Measurements from ENCODE around the gene BCL2A1.
A peak's percentile ranks its signal among the peaks of the same experiment; 100 is the strongest.

BCL2A1 gene

GRCh38 chr15:79988448-79989117 is 17.6 kb upstream of the BCL2A1 start:
- DNase-seq (ENCODE audit: low read depth) = no peak
- H3K4me3 ChIP-seq (ENCODE audit: low read length) = no peak overlapping the region
- TF ChIP-seq CTCF (conservative IDR thresholded peaks at IDR 0.05; ENCODE audit: low read length) = no peak

- H3K4me3 ChIP-seq (ENCODE audit: low read length) = no peak overlapping the region
- DNase-seq (ENCODE audit: low read depth) = no peak
- no peak for TF ChIP-seq CTCF (conservative IDR thresholded peaks at IDR 0.05; ENCODE audit: low read length)
Measured at GRCh38 chr15:79987969-79988368, 17.0 kb upstream of the BCL2A1 start.

- DNase-seq (ENCODE audit: low read depth) = no peak
- no peak for TF ChIP-seq CTCF (conservative IDR thresholded peaks at IDR 0.05; ENCODE audit: low read length)
- no peak overlapping the region for H3K4me3 ChIP-seq (ENCODE audit: low read length)
Measured at GRCh38 chr15:79987569-79987955, 16.6 kb upstream of the BCL2A1 start.

GRCh38 chr15:79981831-79982455 is 10.9 kb upstream of the BCL2A1 start:
- no peak for DNase-seq (ENCODE audit: low read depth)
- no peak for TF ChIP-seq CTCF (conservative IDR thresholded peaks at IDR 0.05; ENCODE audit: low read length)
- no peak overlapping the region for H3K4me3 ChIP-seq (ENCODE audit: low read length)

- no peak for TF ChIP-seq CTCF (conservative IDR thresholded peaks at IDR 0.05; ENCODE audit: low read length)
- H3K4me3 ChIP-seq (ENCODE audit: low read length) = no peak overlapping the region
- peak; percentile 85 for DNase-seq (ENCODE audit: low read depth)
Measured at GRCh38 chr15:79978655-79979514, 7.9 kb upstream of the BCL2A1 start.

GRCh38 chr15:79978260-79978654 is 7.3 kb upstream of the BCL2A1 start:
- no peak for TF ChIP-seq CTCF (conservative IDR thresholded peaks at IDR 0.05; ENCODE audit: low read length)
- no peak overlapping the region for H3K4me3 ChIP-seq (ENCODE audit: low read length)
- no peak for DNase-seq (ENCODE audit: low read depth)

All from AG10803 (cell line).